ENCODE measurements around the gene PBX1.

Gene PBX1

GRCh38 chr1:164602480-164603093 lies 43.6 kb downstream of the PBX1 start (continued):
- TF ChIP-seq ZFP41 (tag by site-specific recombination; IDR thresholded peaks at IDR 0.05; ENCODE audit: borderline replicate concordance) (no peak), ZNF791 (tag by site-specific recombination; IDR thresholded peaks at IDR 0.05) (no peak), ZBTB7A (tag by site-specific recombination; IDR thresholded peaks at IDR 0.05; ENCODE audit: low read depth) (no peak), ZNF561 (tag by site-specific recombination; IDR thresholded peaks at IDR 0.05; ENCODE audit: borderline replicate concordance) (peak; percentile 22; the same call in 1 of the 2 replicates), ZNF266 (tag by site-specific recombination; IDR thresholded peaks at IDR 0.05; ENCODE audit: low read depth) (no peak), ZBTB17 (tag by site-specific recombination; IDR thresholded peaks at IDR 0.05) (no peak), ZNF248 (tag by site-specific recombination; IDR thresholded peaks at IDR 0.05) (no peak), ZNF37A (tag by site-specific recombination; IDR thresholded peaks at IDR 0.05) (no peak), KLF16 (tag by site-specific recombination; IDR thresholded peaks at IDR 0.05) (no peak), ZNF112 (tag by site-specific recombination; IDR thresholded peaks at IDR 0.05) (no peak), ZNF473 (tag by site-specific recombination; IDR thresholded peaks at IDR 0.05) (no peak), ZNF76 (tag by site-specific recombination; IDR thresholded peaks at IDR 0.05; ENCODE audit: borderline replicate concordance, low read depth) (no peak), ZFP37 (tag by site-specific recombination; IDR thresholded peaks at IDR 0.05) (no peak), WT1 (tag by site-specific recombination; IDR thresholded peaks at IDR 0.05) (peak; percentile 52; the same call in 1 of the 2 replicates), ZNF623 (tag by site-specific recombination; IDR thresholded peaks at IDR 0.05) (no peak), KLF8 (tag by site-specific recombination; IDR thresholded peaks at IDR 0.05) (no peak), ZNF132 (tag by site-specific recombination; IDR thresholded peaks at IDR 0.05; ENCODE audit: borderline replicate concordance) (no peak), ZNF239 (tag by site-specific recombination; IDR thresholded peaks at IDR 0.05) (no peak), ZNF544 (tag by site-specific recombination; IDR thresholded peaks at IDR 0.05) (no peak), KLF1 (tag by site-specific recombination; IDR thresholded peaks at IDR 0.05) (no peak), ZNF548 (tag by site-specific recombination; IDR thresholded peaks at IDR 0.05) (no peak), GFI1B (tag by site-specific recombination; IDR thresholded peaks at IDR 0.05) (no peak), ZBTB6 (tag by site-specific recombination; IDR thresholded peaks at IDR 0.05) (no peak), ZNF600 (tag by site-specific recombination; IDR thresholded peaks at IDR 0.05) (peak; percentile 90), ZNF704 (tag by site-specific recombination; IDR thresholded peaks at IDR 0.05) (no peak), ZSCAN30 (tag by site-specific recombination; IDR thresholded peaks at IDR 0.05) (peak; percentile 88), GLIS2 (tag by site-specific recombination; IDR thresholded peaks at IDR 0.05) (no peak)
- TF ChIP-seq, protein P1, sequence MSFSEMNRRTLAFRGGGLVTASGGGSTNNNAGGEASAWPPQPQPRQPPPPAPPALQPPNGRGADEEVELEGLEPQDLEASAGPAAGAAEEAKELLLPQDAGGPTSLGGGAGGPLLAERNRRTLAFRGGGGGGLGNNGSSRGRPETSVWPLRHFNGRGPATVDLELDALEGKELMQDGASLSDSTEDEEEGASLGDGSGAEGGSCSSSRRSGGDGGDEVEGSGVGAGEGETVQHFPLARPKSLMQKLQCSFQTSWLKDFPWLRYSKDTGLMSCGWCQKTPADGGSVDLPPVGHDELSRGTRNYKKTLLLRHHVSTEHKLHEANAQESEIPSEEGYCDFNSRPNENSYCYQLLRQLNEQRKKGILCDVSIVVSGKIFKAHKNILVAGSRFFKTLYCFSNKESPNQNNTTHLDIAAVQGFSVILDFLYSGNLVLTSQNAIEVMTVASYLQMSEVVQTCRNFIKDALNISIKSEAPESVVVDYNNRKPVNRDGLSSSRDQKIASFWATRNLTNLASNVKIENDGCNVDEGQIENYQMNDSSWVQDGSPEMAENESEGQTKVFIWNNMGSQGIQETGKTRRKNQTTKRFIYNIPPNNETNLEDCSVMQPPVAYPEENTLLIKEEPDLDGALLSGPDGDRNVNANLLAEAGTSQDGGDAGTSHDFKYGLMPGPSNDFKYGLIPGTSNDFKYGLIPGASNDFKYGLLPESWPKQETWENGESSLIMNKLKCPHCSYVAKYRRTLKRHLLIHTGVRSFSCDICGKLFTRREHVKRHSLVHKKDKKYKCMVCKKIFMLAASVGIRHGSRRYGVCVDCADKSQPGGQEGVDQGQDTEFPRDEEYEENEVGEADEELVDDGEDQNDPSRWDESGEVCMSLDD (tag by site-specific recombination; IDR thresholded peaks at IDR 0.05) = no peak
- TF ChIP-seq, protein P2, sequence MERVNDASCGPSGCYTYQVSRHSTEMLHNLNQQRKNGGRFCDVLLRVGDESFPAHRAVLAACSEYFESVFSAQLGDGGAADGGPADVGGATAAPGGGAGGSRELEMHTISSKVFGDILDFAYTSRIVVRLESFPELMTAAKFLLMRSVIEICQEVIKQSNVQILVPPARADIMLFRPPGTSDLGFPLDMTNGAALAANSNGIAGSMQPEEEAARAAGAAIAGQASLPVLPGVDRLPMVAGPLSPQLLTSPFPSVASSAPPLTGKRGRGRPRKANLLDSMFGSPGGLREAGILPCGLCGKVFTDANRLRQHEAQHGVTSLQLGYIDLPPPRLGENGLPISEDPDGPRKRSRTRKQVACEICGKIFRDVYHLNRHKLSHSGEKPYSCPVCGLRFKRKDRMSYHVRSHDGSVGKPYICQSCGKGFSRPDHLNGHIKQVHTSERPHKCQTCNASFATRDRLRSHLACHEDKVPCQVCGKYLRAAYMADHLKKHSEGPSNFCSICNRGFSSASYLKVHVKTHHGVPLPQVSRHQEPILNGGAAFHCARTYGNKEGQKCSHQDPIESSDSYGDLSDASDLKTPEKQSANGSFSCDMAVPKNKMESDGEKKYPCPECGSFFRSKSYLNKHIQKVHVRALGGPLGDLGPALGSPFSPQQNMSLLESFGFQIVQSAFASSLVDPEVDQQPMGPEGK (tag by site-specific recombination; IDR thresholded peaks at IDR 0.05) = peak; percentile 61; the same call in 1 of the 2 replicates
- TF ChIP-seq, protein P3, sequence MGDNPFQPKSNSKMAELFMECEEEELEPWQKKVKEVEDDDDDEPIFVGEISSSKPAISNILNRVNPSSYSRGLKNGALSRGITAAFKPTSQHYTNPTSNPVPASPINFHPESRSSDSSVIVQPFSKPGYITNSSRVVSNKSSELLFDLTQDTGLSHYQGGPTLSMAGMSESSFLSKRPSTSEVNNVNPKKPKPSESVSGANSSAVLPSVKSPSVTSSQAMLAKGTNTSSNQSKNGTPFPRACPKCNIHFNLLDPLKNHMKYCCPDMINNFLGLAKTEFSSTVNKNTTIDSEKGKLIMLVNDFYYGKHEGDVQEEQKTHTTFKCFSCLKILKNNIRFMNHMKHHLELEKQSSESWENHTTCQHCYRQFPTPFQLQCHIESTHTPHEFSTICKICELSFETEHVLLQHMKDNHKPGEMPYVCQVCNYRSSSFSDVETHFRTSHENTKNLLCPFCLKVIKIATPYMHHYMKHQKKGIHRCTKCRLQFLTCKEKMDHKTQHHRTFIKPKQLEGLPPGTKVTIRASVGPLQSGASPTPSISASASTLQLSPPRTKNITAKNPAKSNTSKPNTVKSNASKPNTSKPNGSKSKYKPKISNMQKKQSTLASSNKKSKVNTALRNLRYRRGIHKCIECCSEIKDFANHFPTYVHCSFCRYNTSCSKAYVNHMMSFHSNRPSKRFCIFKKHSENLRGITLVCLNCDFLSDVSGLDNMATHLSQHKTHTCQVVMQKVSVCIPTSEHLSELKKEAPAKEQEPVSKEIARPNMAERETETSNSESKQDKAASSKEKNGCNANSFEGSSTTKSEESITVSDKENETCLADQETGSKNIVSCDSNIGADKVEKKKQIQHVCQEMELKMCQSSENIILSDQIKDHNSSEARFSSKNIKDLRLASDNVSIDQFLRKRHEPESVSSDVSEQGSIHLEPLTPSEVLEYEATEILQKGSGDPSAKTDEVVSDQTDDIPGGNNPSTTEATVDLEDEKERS (tag by site-specific recombination; IDR thresholded peaks at IDR 0.05) = no peak
